Stomach (tissue), 4 donors: ENCODE data around the gene CIART.

Experiments
- POLR2A ChIP-seq, 4 donors: fragments of 450-650 bp; IDR thresholded peaks; one replicate each; pipeline ENCODE4 v1.6.1; 2016; ENCODE audit warnings: antibody characterized with exemption in 4 of 4, control low read depth in 2 of 4, mild to moderate bottlenecking in 1 of 4, moderate library complexity in 1 of 4
- POLR2AphosphoS5 ChIP-seq, 3 donors: sonication (generic); formaldehyde crosslinking; IDR thresholded peaks; one replicate each; pipeline ENCODE4 v1.6.1; 2016; ENCODE audit warnings: antibody characterized with exemption in 3 of 3
- TF ChIP-seq, protein P1 (sequence below), 7 experiments: fragments of 450-650 bp in 4 of 7; fragments of 200-600 bp in 3 of 7; sonication (generic) in 3 of 7; IDR thresholded peaks; one replicate each; pipeline ENCODE4 v1.5.1; 2016 to 2019; ENCODE audit warnings: antibody characterized with exemption in 7 of 7, control low read depth in 2 of 7, mild to moderate bottlenecking in 1 of 7

DNA sequence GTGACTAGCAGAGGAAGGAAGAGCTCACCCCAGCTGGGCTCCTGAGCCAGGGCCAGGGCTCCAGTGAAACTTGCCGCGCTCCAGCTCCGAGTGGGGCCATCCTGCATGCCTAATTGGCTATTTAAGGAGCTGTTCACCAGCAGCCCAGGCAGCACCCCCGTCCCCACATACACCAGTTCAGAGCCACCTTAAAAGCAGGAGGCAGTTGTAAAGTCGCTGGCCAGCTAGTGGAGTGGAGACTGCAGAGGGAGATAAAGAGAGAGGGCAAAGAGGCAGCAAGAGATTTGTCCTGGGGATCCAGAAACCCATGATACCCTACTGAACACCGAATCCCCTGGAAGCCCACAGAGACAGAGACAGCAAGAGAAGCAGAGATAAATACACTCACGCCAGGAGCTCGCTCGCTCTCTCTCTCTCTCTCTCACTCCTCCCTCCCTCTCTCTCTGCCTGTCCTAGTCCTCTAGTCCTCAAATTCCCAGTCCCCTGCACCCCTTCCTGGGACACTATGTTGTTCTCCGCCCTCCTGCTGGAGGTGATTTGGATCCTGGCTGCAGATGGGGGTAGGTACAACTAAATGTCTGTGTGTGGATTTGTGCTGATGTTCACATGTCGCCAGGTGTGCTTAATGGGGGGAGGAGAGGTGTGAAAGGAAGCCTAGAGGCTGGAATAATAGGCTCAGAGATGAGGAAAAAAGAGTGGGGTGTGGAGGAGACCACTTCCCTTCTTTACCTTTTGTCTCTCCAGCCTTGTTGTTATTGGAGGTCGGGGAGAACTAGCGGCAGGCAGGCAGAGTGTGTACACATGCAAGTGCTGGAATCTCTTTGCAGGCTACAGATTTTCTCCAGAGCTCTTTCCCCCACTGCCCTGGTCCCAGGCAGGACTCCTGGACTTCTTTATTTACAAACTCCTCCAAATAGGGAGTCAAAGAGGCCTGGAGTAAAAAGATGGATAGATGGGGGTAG lies 24.4 kb upstream of the CIART start, which contains the start of gene CA14:
- no peak for TF ChIP-seq POLR2A (IDR thresholded peaks at IDR 0.05)
- TF ChIP-seq, protein P1, sequence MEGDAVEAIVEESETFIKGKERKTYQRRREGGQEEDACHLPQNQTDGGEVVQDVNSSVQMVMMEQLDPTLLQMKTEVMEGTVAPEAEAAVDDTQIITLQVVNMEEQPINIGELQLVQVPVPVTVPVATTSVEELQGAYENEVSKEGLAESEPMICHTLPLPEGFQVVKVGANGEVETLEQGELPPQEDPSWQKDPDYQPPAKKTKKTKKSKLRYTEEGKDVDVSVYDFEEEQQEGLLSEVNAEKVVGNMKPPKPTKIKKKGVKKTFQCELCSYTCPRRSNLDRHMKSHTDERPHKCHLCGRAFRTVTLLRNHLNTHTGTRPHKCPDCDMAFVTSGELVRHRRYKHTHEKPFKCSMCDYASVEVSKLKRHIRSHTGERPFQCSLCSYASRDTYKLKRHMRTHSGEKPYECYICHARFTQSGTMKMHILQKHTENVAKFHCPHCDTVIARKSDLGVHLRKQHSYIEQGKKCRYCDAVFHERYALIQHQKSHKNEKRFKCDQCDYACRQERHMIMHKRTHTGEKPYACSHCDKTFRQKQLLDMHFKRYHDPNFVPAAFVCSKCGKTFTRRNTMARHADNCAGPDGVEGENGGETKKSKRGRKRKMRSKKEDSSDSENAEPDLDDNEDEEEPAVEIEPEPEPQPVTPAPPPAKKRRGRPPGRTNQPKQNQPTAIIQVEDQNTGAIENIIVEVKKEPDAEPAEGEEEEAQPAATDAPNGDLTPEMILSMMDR (IDR thresholded peaks at IDR 0.05) = no peak
- no peak for TF ChIP-seq POLR2AphosphoS5 (IDR thresholded peaks at IDR 0.05)
